Heart left ventricle (tissue), 13 donors: ENCODE results near the gene ASF1B.
"Not testable (repeated sequence)": the region's sequence is repeated elsewhere in the genome, so short reads cannot be mapped to it uniquely, and the experiment has no call there.

Experiments used
- POLR2A ChIP-seq, 2 donors: fragments of 450-650 bp; IDR thresholded peaks; one replicate each; pipeline ENCODE4 v1.6.1; 2017; ENCODE audit warnings: antibody characterized with exemption in 2 of 2, mild to moderate bottlenecking in 2 of 2, moderate library complexity in 2 of 2
- TF ChIP-seq, protein P1 (sequence below), 12 donors: fragments of 200-600 bp; sonication (generic) in 4 of 12; IDR thresholded peaks; one replicate each; pipeline versions ENCODE4 v1.5.0 to v1.8.0; 2018 to 2022; ENCODE audit warnings: antibody characterized with exemption in 12 of 12, mild to moderate bottlenecking in 5 of 12
- donor health status: ischemic (EF 13 %, LVEDD 7.1; RV severe dilation, severe dysfunction).
- donor health status: DM: no; HTN: yes; CAD: no.
- donor health status: DM: no; HTN: no; CAD: no.
- donor health status: ischemic (EF 25% LVEDD 6.9; RV normal size, moderate dysfunction).
- donor health status: ischemic (EF 25% LVEDD 5.7; RV mildly dilated, moderate dysfunction).
- donor health status: ischemic (EF 35%, LVEDD 5.7; RV mildly dilated, moderate dysfunction).
- donor health status: nonischemic (EF 11% LVEDD 7.7; RV severe dilation, severe dysfunction).
- donor health status: DM: yes; HTN: yes; CAD: no.
- donor health status: PGD.
- donor health status: ischemic (EF 29% LVEDD 5.4; RV normal size, mild dysfunction).
- donor health status: nonischemic (EF 23%, LVEDD 6.1; RV moderate dilation, normal function).

DNA sequence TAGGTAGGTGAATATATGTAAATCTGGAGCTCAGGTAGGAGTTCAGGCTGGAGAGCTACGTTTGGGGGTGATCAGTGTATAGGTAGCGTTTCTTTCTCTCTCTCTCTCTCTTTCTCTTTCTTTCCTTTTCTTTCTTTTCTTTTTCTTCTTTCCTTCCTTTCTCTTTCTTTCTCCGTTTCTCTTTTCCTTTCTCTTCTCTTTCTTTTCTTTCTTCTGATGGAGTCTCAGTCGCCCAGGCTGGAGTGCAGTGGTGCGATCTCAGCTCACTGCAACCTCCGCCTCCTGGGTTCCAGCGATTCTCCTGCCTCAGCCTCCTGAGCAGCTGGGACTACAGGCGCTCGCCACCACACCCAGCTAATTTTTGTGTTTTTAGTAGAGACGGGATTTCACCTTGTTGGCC is 9.8 kb upstream of the ASF1B start:
- TF ChIP-seq POLR2A (IDR thresholded peaks at IDR 0.05) = not testable (repeated sequence)
- TF ChIP-seq, protein P1, sequence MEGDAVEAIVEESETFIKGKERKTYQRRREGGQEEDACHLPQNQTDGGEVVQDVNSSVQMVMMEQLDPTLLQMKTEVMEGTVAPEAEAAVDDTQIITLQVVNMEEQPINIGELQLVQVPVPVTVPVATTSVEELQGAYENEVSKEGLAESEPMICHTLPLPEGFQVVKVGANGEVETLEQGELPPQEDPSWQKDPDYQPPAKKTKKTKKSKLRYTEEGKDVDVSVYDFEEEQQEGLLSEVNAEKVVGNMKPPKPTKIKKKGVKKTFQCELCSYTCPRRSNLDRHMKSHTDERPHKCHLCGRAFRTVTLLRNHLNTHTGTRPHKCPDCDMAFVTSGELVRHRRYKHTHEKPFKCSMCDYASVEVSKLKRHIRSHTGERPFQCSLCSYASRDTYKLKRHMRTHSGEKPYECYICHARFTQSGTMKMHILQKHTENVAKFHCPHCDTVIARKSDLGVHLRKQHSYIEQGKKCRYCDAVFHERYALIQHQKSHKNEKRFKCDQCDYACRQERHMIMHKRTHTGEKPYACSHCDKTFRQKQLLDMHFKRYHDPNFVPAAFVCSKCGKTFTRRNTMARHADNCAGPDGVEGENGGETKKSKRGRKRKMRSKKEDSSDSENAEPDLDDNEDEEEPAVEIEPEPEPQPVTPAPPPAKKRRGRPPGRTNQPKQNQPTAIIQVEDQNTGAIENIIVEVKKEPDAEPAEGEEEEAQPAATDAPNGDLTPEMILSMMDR (IDR thresholded peaks at IDR 0.05) = not testable (repeated sequence)
